ENCODE measurements around the gene EGFR.
"Not testable (repeated sequence)": the region's sequence is repeated elsewhere in the genome, so short reads cannot be mapped to it uniquely, and the experiment has no call there.

The EGFR gene

GRCh38 chr7:55013851-55014250 is 5.0 kb upstream of the EGFR start:
- DNase-seq, result no peak

DNA sequence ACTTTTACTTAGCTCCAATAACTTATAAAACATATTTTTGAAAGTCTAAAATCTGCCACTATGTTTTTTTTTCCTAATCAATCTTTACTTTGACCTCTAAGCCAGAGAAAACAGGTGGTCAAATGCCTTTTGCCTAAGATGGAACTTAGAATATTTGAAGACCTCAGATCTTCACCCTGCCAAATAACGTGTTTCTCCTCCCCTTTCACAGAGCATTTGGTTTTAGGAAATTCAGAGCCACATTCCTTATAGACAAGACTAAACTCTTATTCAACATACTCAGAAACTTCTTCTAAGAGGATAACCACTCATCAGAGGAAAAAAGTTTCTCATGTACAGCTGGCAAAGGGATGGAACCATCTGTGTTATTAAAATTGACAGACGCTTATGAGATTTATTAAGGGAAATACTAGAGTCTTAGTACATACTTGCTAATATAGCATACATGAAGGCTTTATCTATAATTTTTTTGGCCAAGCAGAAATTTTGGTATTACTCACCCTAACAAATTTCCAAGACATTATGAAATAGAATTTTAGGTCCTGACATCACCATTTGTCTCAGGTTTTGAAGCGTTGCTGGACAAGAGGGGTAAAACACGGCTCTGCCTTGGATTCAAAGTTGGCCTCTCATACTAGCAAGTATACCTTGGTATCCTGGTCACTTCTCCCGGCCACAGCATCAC is 2.6 kb upstream of the EGFR start:
- no peak for DNase-seq

DNA sequence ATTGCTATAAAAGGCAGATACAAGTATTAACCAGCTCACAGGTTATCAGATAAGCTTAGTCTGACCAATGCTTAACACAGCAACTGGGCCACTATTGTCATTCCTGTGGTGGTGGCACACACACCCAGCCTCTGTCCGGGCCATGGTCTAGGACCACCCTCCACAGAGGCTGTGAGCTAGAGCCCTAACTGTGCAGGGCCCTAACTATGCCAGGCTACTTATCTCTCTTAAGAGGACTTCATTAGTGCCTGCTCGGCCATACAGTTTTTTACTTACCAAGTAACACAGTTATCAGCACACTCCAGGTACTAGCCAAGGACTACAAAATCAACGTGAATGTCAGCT is 2.1 kb upstream of the EGFR start:
- no peak for DNase-seq

DNA sequence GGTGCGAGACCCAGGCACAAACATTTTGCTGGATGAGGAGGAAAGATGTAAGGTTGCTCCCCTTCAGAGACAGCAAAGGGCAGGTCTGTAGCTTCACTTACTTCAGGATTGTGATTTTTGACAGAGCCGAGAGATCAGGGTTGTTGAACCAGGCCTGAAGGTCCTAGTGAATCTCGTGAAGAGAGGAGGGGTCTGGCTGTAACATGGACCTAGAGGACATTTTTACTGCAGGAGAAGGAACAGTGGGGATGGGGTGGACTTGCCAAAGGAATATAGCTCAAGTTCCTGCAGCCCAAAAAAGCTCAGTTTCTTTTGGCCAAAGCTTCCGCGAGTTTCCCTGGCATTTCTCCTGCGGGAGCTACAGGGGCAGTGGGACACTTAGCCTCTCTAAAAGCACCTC is 976 bp upstream of the EGFR start:
- no peak for DNase-seq

DNA sequence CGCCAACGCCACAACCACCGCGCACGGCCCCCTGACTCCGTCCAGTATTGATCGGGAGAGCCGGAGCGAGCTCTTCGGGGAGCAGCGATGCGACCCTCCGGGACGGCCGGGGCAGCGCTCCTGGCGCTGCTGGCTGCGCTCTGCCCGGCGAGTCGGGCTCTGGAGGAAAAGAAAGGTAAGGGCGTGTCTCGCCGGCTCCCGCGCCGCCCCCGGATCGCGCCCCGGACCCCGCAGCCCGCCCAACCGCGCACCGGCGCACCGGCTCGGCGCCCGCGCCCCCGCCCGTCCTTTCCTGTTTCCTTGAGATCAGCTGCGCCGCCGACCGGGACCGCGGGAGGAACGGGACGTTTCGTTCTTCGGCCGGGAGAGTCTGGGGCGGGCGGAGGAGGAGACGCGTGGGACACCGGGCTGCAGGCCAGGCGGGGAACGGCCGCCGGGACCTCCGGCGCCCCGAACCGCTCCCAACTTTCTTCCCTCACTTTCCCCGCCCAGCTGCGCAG is 424 bp downstream of the EGFR start:
- DNase-seq, result no peak

- no peak for DNase-seq
Observed at GRCh38 chr7:55019691-55020465, 1.1 kb downstream of the EGFR start.

DNA sequence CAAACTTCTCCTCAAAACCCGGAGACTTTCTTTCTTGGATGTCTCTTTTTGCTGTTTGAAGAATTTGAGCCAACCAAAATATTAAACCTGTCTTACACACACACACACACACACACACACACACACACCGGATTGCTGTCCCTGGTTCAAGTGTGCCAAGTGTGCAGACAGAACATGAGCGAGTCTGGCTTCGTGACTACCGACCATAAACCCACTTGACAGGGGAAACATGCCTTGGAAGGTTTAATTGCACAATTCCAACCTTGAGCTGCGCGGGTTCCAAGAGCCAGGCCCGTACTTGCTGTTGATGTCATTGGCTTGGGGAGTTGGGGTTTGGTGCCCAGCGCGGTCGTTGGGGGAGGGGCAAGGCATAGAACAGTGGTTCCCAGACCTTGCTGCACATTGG is 1.7 kb downstream of the EGFR start:
- no peak for DNase-seq

DNA sequence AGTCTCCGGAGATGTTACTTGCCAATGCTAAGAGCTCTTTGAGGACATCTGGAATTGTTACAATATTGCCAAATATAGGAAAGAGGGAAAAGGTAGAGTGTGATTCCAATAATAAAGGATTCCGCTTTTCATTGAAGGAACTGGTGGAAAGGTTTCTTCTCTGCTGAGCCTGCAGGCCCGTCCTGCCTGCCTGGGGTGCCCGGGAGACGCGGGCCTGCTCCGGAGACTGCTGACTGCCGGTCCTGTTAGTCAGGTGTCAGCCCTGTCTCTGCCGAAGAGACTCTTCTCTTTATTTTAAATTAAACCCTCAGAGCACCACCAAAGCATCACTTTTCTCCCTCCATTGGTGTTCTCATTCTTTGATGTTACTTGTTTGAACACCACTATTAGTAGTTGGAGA is 2.2 kb downstream of the EGFR start:
- DNase-seq, result no peak

- no peak for DNase-seq
Observed at GRCh38 chr7:55022002-55022985, 3.5 kb downstream of the EGFR start.

GRCh38 chr7:55023841-55024505 is 5.2 kb downstream of the EGFR start:
- no peak for DNase-seq

GRCh38 chr7:55024776-55025175 is 6.0 kb downstream of the EGFR start:
- no peak for DNase-seq

GRCh38 chr7:55026086-55026790 is 7.4 kb downstream of the EGFR start:
- DNase-seq, result no peak

DNA sequence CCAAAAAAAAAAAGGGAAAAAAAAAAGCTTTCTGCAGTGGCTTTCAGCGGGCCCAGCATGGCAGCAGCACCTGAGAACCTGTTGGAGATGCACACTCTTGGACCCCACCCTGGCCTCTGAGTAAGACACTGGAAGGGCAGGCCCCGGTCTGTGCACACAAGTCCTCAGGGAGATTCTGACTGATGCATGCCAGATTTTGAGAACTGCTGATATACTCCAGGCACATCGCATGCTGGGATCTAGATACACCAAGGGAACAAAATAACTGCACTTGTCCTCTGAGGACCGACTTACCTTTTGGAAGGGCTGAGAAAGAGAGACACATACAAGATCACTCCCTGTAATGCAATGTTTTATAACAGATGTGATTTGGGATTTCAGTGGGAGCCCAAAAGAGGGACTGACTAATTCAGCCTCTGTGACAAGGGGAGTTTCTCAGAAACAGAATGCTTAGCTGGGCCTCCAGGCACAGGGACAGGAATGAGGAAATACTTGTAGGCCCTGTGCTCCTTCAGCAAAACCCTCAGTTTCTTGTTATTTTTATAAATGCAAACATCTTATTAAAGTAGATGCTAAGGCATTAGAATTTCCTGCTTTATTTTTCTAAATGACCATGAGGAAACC is 8.2 kb downstream of the EGFR start:
- no peak for DNase-seq

DNA sequence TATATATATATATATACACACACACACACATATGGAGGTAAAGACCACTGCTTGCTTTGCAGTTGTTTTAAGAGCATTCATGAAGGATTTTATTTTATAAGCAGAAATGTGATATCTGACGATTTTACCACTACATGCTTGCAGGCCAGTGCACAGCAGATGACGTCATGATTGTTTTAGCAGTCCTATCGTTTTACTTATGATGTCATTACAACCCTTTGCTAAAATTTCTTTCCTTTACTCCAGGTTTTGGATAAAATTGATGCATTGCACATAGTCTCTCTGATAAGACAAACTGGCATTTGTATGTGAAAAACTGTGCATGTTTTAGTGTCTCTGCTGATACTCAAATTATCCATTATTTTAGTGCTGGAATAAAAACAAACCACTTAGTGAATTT is 9.2 kb downstream of the EGFR start:
- no peak for DNase-seq

DNA sequence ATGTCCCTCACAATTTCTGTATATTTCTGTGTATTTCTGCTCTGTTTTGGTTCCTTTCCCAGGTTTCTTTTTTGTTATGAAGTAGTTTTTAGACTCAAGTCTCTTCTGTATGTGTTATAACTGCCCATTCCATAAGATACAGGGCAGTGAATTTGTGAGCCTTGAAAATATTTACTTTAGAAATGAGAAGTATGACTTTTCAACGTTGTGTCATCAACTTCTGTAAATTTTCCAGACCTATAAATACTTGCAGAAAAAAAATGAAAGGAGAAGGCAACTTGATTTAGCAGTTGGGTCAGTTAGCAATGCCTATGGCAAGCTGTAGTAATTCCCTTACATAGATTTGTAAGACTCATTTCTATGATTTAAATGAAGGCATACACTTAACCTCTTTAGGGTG is 11.5 kb downstream of the EGFR start:
- DNase-seq, result no peak

DNA sequence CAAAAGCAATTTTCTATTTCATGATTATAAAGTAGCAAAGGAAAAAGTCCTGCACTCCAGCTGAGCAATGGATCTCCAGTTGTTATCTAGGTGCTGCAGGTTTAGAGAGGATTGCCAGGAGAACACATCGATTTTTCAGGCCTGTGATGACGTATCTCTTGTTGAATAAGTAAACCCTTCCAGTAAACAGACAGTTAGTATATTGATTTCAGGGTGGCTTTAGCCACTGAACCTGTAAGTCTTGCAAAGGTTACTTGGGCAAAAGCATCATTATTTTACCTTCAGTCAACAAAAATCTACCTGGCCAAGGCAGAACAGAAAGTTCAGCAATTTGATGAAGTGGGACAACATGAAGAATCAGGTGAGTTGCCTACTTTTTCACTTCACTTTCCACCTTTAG is 12.3 kb downstream of the EGFR start:
- DNase-seq, result no peak

DNA sequence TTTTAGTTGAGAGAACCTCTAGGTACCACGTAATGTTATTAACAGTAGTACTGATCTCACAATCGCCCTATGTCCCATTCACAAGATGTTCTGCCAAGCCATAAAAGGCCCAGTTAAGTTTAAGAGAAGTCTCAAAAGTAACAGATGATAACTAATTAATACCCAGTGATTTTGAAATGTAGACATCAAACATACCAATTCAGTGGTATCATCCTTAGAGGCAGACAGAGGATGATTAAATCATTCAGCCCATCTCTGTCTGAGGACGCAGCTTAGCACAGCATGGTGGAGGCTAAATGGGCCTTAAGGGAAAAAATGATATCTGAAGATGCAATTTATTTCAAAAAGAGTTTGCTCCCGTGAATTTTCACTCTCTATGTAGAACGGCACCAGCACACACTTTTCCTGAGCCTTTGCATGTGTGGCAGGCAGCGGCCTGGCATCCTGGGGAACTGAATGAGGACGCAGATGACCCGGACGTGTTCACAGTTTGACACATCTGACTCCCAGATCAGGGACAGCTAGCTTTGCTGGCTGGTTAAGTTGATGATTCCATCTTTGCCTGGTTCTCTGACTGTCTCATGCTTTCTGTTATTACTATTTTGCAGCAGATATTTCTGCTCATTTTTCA is 13.4 kb downstream of the EGFR start:
- no peak for DNase-seq

GRCh38 chr7:55033236-55033846 is 14.5 kb downstream of the EGFR start:
- no peak for DNase-seq

DNA sequence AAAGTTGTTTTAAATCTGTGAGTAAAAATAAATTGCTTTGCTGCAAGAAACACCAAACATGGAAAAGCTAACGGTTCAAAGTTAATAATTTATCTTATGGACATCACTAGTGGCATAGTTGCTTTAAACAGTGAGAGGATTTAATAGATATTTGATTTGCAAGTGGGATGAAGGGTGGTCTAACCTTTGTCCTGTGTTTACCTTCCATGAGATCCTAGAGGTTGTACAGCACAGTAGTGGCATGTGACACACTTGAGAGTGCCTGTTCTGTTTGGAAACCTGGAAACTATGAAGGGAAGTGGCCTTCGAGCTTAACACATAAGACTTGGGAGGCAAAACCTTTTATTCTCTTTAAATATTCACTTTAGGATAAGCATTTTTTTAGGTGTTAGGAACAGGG is 16.0 kb downstream of the EGFR start:
- no peak for DNase-seq

DNA sequence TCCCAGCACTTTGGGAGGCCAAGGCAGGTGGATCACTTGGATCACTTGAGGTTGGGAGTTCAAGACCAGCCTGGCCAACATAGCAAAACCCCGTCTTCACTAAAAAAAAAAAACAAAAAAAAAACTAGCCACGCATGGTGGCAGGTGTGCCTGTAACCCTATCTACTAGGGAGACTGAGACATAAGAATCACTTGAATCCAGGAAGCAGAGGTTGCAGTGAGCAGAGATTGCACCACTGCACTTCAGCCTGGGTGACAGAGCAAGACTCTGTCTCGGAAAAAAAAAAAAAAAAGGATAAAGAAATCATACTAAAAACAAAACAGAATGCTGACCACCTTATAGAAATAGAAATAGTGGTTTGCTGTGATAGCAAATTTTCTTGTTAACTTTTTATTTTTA is 16.6 kb downstream of the EGFR start:
- not testable (repeated sequence) for DNase-seq

Data from central memory CD4-positive, alpha-beta T cell (primary cell).